Activated CD4-positive, CD25-positive, alpha-beta regulatory T cell treated with anti-CD3 and anti-CD28 coated beads, Interleukin-2, amount 50 U/mL, for 24 hours (primary cell): Measurements from ENCODE around the gene PCDH1.
"Not testable (repeated sequence)": the region's sequence is repeated elsewhere in the genome, so short reads cannot be mapped to it uniquely, and the experiment has no call there.

ENCODE experiments used
- ATAC-seq, 2 donors: fragments of 150-1000 bp; cut with Tn5 transposase; one replicate each; pipeline ENCODE4 v1.10.0; 2021; ENCODE audit warnings: mild to moderate bottlenecking in 1 of 2, moderate library complexity in 1 of 2

PCDH1 gene

GRCh38 chr5:141878186-141878710 is at the start of gene PCDH1:
PCDH1 (minus strand) TSS chr5:141878410; CDS start chr5:141878262, 148 bp downstream.
- ATAC-seq, result peak; percentile 11 to 14

GRCh38 chr5:141926434-141926833 is 48.2 kb upstream of the PCDH1 start:
- no peak for ATAC-seq

- ATAC-seq, result peak; percentile 96
Observed at GRCh38 chr5:141923448-141924313, 45.5 kb upstream of the PCDH1 start, which contains the start of gene DELE1. DELE1 (plus strand) TSS chr5:141923871; CDS start chr5:141923942, 71 bp downstream.

GRCh38 chr5:141922827-141923447 is 44.7 kb upstream of the PCDH1 start:
- not testable (repeated sequence) for ATAC-seq

- no peak for ATAC-seq
Observed at GRCh38 chr5:141920771-141921170, 42.6 kb upstream of the PCDH1 start.

- ATAC-seq, result no peak
Observed at GRCh38 chr5:141919218-141920119, 41.3 kb upstream of the PCDH1 start.

- no peak for ATAC-seq
Observed at GRCh38 chr5:141917760-141918159, 39.5 kb upstream of the PCDH1 start.

GRCh38 chr5:141916522-141916921 is 38.3 kb upstream of the PCDH1 start:
- ATAC-seq, result no peak

GRCh38 chr5:141915881-141916336 is 37.7 kb upstream of the PCDH1 start:
- ATAC-seq, result no peak

- ATAC-seq, result no peak
Observed at GRCh38 chr5:141914797-141915196, 36.6 kb upstream of the PCDH1 start.

- ATAC-seq, result peak; percentile 51 to 61
Observed at GRCh38 chr5:141914199-141914743, 36.1 kb upstream of the PCDH1 start.

- ATAC-seq, result no peak
Observed at GRCh38 chr5:141913560-141914198, 35.5 kb upstream of the PCDH1 start.

GRCh38 chr5:141910271-141910673 is 32.1 kb upstream of the PCDH1 start:
- no peak for ATAC-seq

- no peak for ATAC-seq
Observed at GRCh38 chr5:141909212-141909611, 31.0 kb upstream of the PCDH1 start.

- no peak for ATAC-seq
Observed at GRCh38 chr5:141908796-141909195, 30.6 kb upstream of the PCDH1 start.

GRCh38 chr5:141906972-141907371 is 28.8 kb upstream of the PCDH1 start:
- no peak for ATAC-seq

GRCh38 chr5:141906517-141906916 is 28.3 kb upstream of the PCDH1 start:
- ATAC-seq, result no peak

- no peak for ATAC-seq
Observed at GRCh38 chr5:141904551-141904950, 26.3 kb upstream of the PCDH1 start.

GRCh38 chr5:141903261-141903660 is 25.1 kb upstream of the PCDH1 start:
- ATAC-seq, result no peak

GRCh38 chr5:141902015-141902814 is 24.0 kb upstream of the PCDH1 start:
- no peak for ATAC-seq
